Measurements from ENCODE around the gene ROCK2. TPM values are rescaled to one million over a fixed set of nuclear protein-coding genes. Genes with fewer than 3 reads are reported as not detected.

The ROCK2 gene
- total and polyA plus RNA-seq, 2 of the 13 experiments (the other 11 are each of a cell fraction or from before 2014, with no cell fraction given) = 38.1 to 119 TPM

DNA sequence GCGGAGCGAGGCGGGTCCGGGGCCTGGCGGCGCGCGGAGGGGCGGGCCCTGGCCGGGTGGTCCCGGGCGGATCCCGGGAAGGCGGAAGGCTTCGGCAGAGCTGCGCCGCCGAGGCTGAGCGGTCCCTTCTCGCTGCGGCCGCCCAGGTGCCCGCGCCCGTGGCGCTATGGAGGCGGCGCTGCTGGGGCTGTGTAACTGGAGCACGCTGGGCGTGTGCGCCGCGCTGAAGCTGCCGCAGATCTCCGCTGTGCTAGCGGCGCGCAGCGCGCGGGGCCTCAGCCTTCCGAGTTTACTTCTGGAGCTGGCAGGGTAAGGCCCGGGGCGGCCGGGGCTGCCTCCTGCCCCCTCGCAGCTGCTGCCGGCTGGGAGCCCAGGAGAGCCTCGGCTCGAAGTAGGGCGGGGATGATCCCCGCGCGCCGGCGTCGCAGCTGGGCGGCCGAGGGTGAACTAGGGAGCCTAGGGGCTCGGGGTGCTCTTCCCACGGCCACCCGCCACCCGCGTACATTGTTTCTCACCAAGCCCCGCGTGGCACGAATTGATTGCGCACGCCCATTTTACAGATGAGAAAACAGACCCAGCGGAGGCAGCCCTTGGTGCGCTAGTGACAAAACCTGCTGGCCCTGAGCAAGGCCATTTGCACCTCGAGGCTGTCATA, 188.9 kb downstream of the ROCK2 start, which contains the start of gene SLC66A3 (continued):
- no peak for TF ChIP-seq DPF2 (CRISPR knock-in tag; IDR thresholded peaks at IDR 0.05; ENCODE audit: borderline replicate concordance, low read depth)
- TF ChIP-seq, protein P1, sequence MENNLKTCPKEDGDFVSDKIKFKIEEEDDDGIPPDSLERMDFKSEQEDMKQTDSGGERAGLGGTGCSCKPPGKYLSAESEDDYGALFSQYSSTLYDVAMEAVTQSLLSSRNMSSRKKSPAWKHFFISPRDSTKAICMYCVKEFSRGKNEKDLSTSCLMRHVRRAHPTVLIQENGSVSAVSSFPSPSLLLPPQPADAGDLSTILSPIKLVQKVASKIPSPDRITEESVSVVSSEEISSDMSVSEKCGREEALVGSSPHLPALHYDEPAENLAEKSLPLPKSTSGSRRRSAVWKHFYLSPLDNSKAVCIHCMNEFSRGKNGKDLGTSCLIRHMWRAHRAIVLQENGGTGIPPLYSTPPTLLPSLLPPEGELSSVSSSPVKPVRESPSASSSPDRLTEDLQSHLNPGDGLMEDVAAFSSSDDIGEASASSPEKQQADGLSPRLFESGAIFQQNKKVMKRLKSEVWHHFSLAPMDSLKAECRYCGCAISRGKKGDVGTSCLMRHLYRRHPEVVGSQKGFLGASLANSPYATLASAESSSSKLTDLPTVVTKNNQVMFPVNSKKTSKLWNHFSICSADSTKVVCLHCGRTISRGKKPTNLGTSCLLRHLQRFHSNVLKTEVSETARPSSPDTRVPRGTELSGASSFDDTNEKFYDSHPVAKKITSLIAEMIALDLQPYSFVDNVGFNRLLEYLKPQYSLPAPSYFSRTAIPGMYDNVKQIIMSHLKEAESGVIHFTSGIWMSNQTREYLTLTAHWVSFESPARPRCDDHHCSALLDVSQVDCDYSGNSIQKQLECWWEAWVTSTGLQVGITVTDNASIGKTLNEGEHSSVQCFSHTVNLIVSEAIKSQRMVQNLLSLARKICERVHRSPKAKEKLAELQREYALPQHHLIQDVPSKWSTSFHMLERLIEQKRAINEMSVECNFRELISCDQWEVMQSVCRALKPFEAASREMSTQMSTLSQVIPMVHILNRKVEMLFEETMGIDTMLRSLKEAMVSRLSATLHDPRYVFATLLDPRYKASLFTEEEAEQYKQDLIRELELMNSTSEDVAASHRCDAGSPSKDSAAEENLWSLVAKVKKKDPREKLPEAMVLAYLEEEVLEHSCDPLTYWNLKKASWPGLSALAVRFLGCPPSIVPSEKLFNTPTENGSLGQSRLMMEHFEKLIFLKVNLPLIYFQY (CRISPR knock-in tag; IDR thresholded peaks at IDR 0.05; ENCODE audit: borderline replicate concordance) = 0 out of 2 replicates have a peak, but pooled peaks have one; percentile 23
- TF ChIP-seq POGZ (CRISPR knock-in tag; IDR thresholded peaks at IDR 0.05) = peak; percentile 57; the same call in 1 of the 2 replicates
- TF ChIP-seq, protein P2, sequence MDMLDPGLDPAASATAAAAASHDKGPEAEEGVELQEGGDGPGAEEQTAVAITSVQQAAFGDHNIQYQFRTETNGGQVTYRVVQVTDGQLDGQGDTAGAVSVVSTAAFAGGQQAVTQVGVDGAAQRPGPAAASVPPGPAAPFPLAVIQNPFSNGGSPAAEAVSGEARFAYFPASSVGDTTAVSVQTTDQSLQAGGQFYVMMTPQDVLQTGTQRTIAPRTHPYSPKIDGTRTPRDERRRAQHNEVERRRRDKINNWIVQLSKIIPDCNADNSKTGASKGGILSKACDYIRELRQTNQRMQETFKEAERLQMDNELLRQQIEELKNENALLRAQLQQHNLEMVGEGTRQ (IDR thresholded peaks at IDR 0.05; ENCODE audit: low read depth, low read length) = no peak
- TF ChIP-seq, protein P2 (CRISPR knock-in tag; IDR thresholded peaks at IDR 0.05; ENCODE audit: borderline replicate concordance) = no peak
- TF ChIP-seq U2AF1 (optimal IDR thresholded peaks at IDR 0.05; ENCODE audit: low read depth, low read length) = peak; percentile 65
- TF ChIP-seq FOXO1 (CRISPR knock-in tag; IDR thresholded peaks at IDR 0.05) = peak; percentile 41
- TF ChIP-seq ZNF788 (CRISPR knock-in tag; IDR thresholded peaks at IDR 0.05; ENCODE audit: borderline replicate concordance) = peak; percentile 91; the same call in 1 of the 2 replicates
- no peak for TF ChIP-seq ZNF703 (CRISPR knock-in tag; IDR thresholded peaks at IDR 0.05; ENCODE audit: borderline replicate concordance)
- TF ChIP-seq, protein P3, sequence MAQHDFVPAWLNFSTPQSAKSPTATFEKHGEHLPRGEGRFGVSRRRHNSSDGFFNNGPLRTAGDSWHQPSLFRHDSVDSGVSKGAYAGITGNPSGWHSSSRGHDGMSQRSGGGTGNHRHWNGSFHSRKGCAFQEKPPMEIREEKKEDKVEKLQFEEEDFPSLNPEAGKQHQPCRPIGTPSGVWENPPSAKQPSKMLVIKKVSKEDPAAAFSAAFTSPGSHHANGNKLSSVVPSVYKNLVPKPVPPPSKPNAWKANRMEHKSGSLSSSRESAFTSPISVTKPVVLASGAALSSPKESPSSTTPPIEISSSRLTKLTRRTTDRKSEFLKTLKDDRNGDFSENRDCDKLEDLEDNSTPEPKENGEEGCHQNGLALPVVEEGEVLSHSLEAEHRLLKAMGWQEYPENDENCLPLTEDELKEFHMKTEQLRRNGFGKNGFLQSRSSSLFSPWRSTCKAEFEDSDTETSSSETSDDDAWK (CRISPR knock-in tag; IDR thresholded peaks at IDR 0.05) = no peak
- TF ChIP-seq HOXA9 (CRISPR knock-in tag; IDR thresholded peaks at IDR 0.05; ENCODE audit: borderline replicate concordance) = no peak
- TF ChIP-seq, protein P4, sequence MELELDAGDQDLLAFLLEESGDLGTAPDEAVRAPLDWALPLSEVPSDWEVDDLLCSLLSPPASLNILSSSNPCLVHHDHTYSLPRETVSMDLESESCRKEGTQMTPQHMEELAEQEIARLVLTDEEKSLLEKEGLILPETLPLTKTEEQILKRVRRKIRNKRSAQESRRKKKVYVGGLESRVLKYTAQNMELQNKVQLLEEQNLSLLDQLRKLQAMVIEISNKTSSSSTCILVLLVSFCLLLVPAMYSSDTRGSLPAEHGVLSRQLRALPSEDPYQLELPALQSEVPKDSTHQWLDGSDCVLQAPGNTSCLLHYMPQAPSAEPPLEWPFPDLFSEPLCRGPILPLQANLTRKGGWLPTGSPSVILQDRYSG (CRISPR knock-in tag; IDR thresholded peaks at IDR 0.05) = no peak
- TF ChIP-seq PHF20 (CRISPR knock-in tag; IDR thresholded peaks at IDR 0.05) = peak; percentile 51; the same call in 1 of the 2 replicates
- peak; percentile 49; the same call in 1 of the 2 replicates for TF ChIP-seq NKX3-1 (CRISPR knock-in tag; IDR thresholded peaks at IDR 0.05)
- TF ChIP-seq ATRX (CRISPR knock-in tag; IDR thresholded peaks at IDR 0.05; ENCODE audit: borderline replicate concordance) = no peak
- peak; percentile 79 for TF ChIP-seq ERF (CRISPR knock-in tag; IDR thresholded peaks at IDR 0.05)

Measured in HepG2 (cell line).